Brain microvascular endothelial cell (primary cell): ENCODE data around the gene SERTAD4.

Experiments used
- DNase-seq: peaks from one replicate; pipeline ENCODE4 v3.0.0-alpha.2; 2020
- H3K27ac ChIP-seq: fragments of 250-450 bp; sonication (Bioruptor Pico); 2 replicates; pipeline ENCODE4 v1.5.1; 2020; ENCODE audit warnings: mild to moderate bottlenecking, moderate library complexity
- H3K27me3 ChIP-seq: fragments of 250-450 bp; sonication (Bioruptor Pico); replicated peaks from 2 replicates; pipeline ENCODE4 v1.5.1; 2020; ENCODE audit warnings: mild to moderate bottlenecking
- H3K36me3 ChIP-seq: fragments of 250-450 bp; sonication (Bioruptor Pico); replicated peaks from 2 replicates; pipeline ENCODE4 v1.5.1; 2020; ENCODE audit warnings: mild to moderate bottlenecking
- H3K4me3 ChIP-seq: 2 replicates; pipeline ENCODE4 v1.5.1; 2011; ENCODE audit warnings: low read depth, mild to moderate bottlenecking, control low read depth, low read length, moderate library complexity
- in situ Hi-C: cut with HindIII; loops from 2 replicates; pipeline ENCODE4 v1.10.0; 2017; ENCODE audit warnings: low sequenced_read_pairs, low pct_ligation_motif_present
- TF ChIP-seq, protein P1 (sequence below): IDR thresholded peaks from 2 replicates; pipeline ENCODE4 v1.5.1; 2011; ENCODE audit warnings: low read depth, mild to moderate bottlenecking, moderate library complexity, low read length, control low read depth, inconsistent platforms; ENCODE audit errors: missing control alignments

The SERTAD4 gene

DNA sequence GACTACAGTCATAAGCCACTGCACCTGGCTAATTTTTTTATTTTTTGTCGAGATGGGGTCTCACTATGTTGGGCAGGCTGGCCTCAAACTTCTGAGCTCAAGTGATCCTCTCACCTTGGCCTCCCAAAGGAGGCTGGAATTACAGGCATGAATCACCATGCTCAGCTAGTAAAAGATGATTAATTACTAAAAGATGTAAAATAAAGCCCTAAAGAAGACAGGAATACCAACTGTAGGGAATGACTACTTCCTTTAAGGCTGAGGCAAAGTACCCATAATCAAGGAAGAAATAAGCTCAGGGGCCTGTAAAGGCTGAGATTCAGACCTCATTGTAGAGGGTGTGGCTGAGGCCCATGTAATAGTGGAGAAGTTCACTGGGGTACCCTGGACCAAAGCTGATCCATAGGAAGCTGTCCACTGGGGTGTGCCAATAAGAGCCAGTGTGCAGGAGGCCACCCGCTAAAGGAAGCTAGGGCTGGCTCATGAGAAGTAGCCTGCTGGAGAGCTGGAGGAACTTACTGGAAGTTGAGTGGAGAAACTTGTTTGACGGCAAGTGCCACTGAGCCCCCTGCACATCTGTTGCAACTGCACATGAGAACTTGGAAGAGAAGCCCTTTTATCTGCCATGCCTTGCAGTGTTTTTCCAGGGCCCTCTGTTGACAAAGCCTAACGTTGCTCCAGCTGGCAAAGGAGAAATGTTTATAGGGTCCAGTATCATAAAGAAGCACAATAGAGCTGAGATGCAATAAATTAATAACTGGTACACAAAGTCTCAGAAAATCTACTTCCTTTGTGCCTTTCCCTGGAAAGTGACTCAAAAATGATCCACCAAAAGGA lies 17.8 kb upstream of the SERTAD4 start:
- in situ Hi-C loops: no loop called here

DNA sequence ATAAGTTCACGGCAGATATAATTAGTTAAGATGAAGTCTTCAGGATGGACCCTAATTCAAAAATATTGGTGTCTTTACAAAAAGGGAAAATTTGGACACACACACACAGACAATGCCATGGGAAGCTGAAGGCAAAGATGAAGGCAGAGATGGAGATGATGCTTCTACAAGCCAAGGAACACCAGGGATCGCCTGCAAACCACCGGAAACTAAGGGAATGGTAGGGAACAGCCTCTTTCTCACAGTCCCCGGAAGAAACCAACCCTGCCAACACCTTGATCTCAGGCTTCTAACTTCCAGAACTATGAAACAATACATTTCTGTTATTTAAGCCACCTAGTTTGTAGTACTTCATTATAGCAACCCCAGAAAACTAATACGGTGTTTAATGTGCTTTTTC lies 15.1 kb upstream of the SERTAD4 start:
- H3K4me3 ChIP-seq: no peak overlapping the region
- no peak overlapping the region for H3K27ac ChIP-seq
- TF ChIP-seq, protein P1, sequence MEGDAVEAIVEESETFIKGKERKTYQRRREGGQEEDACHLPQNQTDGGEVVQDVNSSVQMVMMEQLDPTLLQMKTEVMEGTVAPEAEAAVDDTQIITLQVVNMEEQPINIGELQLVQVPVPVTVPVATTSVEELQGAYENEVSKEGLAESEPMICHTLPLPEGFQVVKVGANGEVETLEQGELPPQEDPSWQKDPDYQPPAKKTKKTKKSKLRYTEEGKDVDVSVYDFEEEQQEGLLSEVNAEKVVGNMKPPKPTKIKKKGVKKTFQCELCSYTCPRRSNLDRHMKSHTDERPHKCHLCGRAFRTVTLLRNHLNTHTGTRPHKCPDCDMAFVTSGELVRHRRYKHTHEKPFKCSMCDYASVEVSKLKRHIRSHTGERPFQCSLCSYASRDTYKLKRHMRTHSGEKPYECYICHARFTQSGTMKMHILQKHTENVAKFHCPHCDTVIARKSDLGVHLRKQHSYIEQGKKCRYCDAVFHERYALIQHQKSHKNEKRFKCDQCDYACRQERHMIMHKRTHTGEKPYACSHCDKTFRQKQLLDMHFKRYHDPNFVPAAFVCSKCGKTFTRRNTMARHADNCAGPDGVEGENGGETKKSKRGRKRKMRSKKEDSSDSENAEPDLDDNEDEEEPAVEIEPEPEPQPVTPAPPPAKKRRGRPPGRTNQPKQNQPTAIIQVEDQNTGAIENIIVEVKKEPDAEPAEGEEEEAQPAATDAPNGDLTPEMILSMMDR: no peak
- H3K27me3 ChIP-seq: no peaks in the 10 kb centered on the region
- H3K36me3 ChIP-seq: no peaks in the 10 kb centered on the region
- DNase-seq: no peak
- in situ Hi-C loops: no loop called here

More for the DNA sequence above, 17.8 kb upstream of the SERTAD4 start:
- TF ChIP-seq, protein P1: no peak
- DNase-seq: no peak
- Histone ChIP-seq H3K27ac (no peak overlapping the region), H3K36me3 (no peaks in the 10 kb centered on the region), H3K4me3 (no peak overlapping the region), H3K27me3 (no peaks in the 10 kb centered on the region)

DNA sequence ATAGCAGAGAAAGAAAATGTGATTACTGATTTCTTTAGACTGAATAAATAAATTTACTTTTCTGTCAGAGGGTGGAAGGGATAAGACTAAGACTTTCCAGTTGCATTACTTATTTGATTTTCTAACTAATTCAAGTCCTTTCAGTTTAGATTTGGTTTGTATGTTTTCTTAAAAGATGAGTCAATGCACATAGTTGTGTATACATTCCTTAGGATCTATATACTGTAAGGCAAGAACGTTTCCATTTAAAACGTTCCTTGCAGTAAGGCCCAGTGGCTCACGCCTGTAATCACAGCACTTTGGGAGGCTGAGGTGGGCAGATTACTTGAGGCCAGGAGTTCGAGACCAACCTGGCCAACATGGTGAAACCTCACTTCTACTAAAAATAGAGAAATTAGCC lies 14.5 kb upstream of the SERTAD4 start:
- no peak for DNase-seq
- Histone ChIP-seq H3K4me3 (no peak overlapping the region), H3K36me3 (no peaks in the 10 kb centered on the region), H3K27me3 (no peaks in the 10 kb centered on the region), H3K27ac (no peak overlapping the region)
- in situ Hi-C loops: no loop called here
- TF ChIP-seq, protein P1: no peak

DNA sequence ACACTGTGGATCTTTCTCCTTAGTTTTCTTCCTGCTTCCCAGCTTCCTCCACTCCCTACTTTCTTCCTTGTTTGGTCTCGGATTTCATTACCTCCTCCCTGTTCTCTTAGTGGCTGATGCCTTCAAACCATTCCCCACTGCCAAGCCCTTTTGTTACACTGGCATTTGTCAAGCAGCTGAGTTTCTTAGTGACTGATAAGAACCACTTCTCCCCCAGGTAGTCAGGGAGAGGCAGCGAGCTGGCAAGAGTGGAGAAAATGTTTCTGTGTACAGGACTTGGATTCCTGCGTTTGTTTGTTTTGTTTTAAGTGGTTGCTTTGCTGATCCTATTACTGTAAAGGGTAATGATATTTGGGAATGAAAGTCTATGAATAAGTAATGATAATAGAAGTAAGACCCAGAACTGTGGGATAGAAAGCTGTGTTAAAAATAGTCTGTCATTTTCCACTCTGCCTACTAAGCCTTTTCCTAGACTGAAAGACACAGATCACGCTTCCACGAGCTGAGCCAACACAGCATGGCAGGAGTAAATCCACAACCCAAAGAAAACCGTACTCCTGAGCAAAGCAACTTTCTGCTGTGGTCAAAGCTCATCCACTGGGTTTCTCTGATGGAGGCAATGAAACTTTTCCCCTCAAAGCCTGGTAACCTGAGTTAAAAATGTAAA lies 10.1 kb upstream of the SERTAD4 start:
- Histone ChIP-seq H3K27me3 (no peaks in the 10 kb centered on the region), H3K27ac (no peak overlapping the region), H3K36me3 (no peaks in the 10 kb centered on the region), H3K4me3 (no peak overlapping the region)
- TF ChIP-seq, protein P1: no peak
- DNase-seq: no peak
- in situ Hi-C loops: no loop called here

DNA sequence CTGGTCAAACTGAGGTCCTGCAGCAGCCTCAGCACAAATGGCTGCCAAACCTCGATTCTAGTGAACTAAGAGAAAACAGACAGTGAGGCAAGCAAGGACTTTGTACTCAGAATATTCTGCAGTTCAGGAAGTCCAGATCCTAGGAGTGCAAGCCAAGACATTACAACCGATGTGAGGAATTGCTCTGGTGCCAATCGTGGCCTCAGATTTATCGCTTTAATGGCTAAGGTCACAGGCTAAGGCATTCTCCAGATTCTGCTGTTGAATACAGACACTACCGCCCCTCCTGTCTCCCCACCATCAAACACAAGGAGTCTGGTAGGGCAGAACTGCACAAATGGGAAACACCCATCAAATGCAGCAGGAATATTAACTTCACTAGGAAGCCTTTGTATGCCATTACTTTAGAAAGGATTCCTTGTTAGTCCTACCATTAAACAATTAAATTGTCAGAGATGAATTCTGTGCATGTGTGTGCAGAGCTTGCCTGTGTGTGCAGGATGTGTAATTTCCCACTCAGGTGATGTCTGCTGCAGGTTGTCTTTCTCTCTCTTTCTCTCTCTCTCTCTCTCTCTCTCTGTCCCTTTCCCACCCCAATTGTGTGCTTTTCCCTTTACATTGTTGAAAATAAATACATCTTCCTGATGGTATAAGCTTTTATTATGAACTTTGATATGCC lies 9.2 kb upstream of the SERTAD4 start:
- H3K27ac ChIP-seq: no peak overlapping the region
- TF ChIP-seq, protein P1: no peak
- in situ Hi-C loops: no loop called here
- no peak overlapping the region for H3K4me3 ChIP-seq
- H3K27me3 ChIP-seq: no peaks in the 10 kb centered on the region
- DNase-seq: no peak
- no peaks in the 10 kb centered on the region for H3K36me3 ChIP-seq
